Skin epidermis (tissue), 12 donors: ENCODE data around the gene MAML2.
A peak's percentile ranks its signal among the peaks of the same experiment; 100 is the strongest.

Experiments used
- H3K27ac ChIP-seq, 21 experiments: fragments of 200-600 bp; sonication (generic) in 11 of 21; one replicate each; pipeline ENCODE4 v1.5.0; 2020; ENCODE audit warnings: mild to moderate bottlenecking in 3 of 21, inconsistent platforms in 2 of 21, moderate library complexity in 2 of 21
- H3K4me3 ChIP-seq, 7 experiments: fragments of 200-600 bp; sonication (generic) in 2 of 7; one replicate each; pipeline ENCODE4 v1.5.0; 2020; ENCODE audit warnings: inconsistent platforms in 2 of 7, mild to moderate bottlenecking in 2 of 7, moderate library complexity in 1 of 7

The MAML2 gene

DNA sequence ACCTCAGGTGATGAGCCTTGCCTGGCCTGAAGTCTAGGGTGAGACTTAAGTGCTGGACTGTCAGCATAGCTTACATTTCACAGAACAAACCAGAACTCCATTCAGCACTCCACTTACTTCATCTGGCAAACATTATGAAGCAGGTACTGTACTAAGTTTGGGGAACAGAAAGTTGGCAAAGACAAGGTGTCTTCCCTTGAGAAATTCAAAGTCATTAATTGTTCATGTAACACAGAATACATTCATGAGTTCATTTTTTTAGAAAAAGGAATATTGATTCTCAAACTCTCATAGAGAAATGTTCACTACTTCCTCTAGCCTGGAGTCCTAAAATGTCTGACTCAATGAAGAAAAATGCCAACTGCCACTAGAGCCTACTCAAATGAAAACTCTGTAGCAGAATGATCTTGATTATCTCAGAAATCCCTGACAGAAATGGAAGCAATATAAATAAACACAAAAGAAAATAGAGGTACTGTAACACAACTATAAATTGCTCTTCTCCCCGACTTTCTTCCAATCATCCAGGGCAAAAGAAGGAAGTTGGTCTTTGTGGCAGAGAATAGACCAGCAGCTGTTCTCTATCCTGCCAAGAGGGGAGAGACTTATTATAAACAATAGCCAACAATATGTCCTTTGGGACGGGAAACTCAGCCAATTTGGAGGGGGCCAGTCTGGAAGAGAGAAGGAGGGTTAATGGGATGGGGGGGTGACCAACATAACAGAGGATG lies 289.9 kb downstream of the MAML2 start:
- Histone ChIP-seq H3K27ac (peak overlapping the region in 2 of 21 experiments; percentile 39 to 70), H3K4me3 (no peak overlapping the region)

DNA sequence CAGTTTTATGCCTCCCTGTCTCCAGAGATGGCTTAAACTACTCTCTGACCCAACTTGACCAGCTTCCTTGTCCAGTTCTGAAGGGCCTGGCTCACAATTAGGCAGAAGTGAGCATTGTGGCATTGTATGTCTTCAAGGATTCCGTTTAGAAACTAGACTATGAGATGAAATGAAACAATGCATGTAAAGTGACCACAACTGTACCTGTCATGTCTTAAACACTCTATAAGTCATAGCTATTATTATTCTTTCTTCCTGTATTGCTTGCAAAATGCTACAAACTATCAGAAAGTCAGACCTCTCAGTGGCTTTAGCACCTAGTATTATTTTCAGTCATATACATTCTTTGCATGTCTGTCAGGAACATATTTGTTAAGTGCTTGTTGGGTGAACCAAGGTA lies 291.2 kb downstream of the MAML2 start:
- Histone ChIP-seq H3K4me3 (no peak overlapping the region), H3K27ac (no peak overlapping the region)

DNA sequence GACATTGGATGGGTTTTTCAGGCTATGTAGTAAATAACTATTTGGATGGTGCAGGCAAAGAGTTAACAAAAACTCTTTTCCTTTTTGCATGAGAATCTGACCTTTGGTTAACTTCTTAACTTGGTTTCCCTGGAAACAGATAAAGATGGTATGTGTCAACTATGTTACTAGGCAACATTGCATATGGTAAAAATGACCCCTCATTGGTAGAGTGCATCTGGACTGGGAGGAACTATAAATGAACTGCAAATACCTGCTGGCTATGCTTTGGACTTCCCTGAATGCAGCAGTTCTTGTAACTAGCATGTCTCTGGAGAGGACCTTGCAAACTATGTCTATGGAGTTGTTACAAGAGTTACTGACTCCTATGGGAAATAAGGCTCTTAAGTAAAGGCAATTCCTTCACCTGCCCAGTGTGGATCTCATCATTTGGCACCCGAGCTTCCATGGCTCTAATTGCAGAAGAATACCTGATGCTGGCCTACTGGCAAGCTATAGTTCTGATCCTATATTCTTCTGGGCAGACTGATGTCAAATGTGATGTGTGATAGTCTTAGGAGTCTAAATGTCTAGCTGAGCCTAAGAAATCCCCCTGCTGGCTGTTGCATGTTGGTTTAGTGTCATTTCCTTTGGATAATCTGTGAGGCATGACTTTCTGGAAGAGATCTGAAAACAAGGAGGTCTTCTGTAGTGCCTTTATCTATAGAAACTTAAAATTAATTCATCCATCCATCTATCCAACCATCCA lies 292.4 kb downstream of the MAML2 start:
- Histone ChIP-seq H3K27ac (no peak overlapping the region), H3K4me3 (no peak overlapping the region)

DNA sequence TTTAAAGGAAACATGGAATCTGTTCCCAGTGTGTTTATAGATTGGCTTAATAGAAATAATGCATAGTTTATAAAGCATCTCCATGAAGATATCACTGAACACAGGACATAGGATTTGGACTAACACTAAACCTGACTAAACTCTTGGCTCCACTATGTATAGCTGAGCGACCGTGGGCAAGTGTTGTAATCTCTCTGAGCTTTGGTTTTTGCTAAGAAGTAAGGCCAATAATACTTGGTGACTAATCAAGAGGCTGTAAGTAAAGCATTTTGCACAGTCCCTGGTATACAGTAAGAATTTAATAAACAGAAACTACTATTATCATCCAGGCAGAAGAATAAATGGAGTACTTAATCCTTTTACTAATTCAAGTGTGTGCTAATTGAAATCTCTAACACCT lies 293.6 kb downstream of the MAML2 start:
- H3K4me3 ChIP-seq = no peak overlapping the region
- H3K27ac ChIP-seq = no peak overlapping the region

DNA sequence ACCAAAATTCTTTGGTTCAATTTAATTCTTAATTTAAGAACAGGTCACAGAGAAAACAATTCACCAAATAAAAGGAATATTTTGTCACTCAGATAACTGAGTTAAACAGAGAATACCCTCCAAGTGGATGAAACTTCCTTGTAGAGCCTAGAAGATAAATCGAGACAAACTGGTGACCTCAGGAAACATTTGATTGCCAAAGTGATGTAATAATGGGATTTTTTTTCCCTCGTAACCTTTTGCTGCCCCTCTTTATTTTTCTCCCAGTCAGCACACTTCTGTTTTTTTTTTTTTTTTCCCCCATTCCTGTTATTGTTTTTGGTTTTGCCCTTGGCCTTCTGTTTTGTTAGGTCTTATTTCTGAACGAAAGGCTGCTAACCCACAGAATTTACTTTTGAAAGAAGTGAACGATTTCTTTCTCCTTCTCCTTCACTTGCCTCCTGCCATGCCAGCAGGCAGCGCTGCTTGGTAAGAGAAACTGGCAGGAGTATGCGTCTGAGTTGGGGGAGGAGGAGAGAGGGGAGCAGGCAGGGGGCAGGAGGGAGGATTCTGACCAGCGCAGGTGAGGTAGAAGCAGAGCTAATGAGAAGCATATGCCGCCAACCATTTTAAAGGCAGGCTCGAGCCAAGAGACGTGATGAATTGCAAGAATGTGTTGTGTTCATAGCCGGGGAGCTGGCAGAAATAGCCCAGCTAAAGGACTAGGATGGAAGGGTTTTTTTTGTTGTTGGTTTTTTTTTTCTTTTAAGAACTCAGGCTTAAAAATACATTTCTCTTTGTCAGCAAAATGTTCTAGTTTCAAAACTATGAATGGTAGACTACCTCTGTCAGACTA lies 297.2 kb downstream of the MAML2 start:
- H3K4me3 ChIP-seq = no peak overlapping the region
- peak overlapping the region in 9 of 21 experiments; percentile 20 to 76 (median 45) for H3K27ac ChIP-seq

DNA sequence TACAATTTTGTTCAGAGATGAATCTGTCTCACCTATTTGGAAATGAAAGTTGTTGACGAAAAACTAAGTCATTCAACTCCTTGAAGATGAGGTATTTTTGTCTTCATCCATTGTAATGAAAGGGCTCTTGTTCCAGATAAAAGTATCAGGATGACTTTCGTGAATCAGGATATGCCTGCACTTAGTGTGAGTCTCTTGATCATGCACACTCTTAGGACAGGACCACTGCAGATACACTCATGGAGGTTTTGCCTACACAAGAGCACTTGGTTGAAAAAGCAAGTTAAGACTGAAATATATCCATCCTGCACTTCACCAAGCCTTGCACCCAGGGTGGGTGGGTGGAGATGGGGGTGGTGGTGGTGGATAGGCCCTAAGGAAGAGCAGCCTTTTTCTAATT lies 298.2 kb downstream of the MAML2 start:
- H3K4me3 ChIP-seq = no peak overlapping the region
- no peak overlapping the region for H3K27ac ChIP-seq

DNA sequence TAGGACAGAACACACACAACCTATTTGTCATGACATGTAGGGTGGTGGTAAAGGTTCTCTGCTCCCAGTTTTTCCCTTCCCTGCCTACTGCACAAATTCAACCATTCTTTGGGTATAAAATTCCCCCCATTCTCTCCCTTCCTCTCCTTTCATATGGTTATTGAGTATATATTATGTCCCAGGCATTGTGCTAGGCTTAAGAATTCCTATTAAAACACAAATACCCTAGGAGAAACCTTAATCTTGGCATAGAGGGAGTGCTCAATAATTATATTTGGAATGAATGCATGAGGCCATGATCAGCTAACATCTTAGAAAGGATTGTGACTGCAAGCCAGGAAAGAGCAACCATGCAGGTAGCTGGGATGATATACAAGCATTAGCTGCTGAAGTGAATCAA lies 298.7 kb downstream of the MAML2 start:
- H3K4me3 ChIP-seq = no peak overlapping the region
- H3K27ac ChIP-seq = no peak overlapping the region

DNA sequence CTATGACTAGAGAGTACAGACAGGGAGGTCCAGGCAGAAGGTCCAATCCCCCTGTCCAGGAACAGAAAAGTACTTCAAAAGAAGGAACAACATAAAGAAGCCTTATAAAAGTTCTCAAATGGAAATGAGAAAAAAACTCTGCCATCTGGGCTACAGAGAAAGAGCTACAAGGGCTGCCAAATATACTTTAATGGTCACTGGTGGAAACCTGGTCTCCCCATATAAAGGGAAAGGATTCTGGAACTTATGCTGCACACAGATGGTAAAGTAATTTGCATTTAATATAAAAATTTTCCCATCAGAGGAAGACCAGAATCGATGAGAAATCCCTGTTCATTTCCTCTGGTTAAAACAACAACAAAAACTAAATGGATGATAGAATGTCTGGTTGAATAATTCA lies 299.7 kb downstream of the MAML2 start:
- no peak overlapping the region for H3K27ac ChIP-seq
- no peak overlapping the region for H3K4me3 ChIP-seq

DNA sequence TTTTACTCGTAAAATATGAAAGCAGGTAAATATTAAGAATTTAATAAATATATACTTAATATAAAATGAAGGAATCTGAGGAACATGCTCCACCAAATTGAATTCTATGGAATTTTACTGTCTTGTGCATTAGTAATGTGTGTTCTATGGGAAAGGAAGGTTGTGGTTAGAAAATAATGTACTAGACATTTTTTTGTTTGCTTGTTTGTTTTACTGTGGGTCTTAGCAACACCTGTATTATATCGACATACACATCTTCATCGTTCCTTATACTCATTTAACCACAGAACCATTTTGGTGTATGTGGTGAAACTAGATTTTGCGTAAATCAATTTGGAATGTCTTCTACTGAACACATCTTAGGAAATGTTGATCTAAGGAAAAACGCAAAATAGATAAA lies 304.9 kb downstream of the MAML2 start:
- peak overlapping the region in 5 of 21 experiments; percentile 14 to 47 (median 19) for H3K27ac ChIP-seq
- no peak overlapping the region for H3K4me3 ChIP-seq

DNA sequence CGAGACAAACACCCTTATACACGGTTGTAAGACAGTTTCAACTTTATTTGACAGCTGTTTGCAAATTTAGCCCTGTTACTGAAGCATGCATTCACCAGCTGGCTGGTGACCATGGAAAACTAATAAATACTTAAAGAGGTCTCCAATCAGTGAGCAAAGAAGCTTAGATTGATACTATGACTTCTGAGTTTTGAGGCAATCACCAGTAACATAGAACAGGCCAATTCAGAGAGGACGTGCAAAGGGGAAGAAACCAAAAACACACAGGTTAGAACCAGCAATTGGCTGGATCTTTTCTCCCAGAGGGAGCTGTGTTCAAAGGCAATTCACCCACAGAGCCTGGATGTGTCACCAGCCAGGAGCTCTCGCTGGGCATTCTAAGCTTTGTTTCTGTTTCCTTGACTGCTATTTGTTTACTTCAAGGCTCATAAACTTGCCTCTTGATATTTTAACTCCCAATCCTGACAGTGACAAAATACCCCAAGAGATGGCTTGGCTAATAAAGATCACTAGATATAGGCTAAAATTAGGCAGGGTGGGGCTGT lies 305.5 kb downstream of the MAML2 start:
- H3K4me3 ChIP-seq = no peak overlapping the region
- H3K27ac ChIP-seq = peak overlapping the region in 7 of 21 experiments; percentile 10 to 47 (median 19)

DNA sequence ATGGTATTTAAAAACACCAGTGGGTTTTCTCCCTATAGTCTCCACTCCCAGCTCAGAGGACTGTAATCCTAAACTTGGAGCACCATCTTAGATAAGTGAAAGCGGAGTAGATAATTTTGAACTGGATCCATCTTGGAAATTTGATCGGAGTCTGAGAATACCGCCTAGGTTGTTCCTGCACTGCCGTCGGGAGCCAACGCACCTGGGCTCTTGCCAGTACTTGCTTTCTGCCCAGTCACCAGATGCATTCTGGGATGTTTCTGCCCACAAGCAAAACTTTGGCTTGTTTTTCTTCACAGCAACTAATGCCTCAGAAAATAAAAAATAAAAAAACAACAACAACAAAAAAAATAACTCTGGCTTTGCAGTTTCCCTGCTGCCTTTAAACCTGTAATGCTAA lies 306.1 kb downstream of the MAML2 start:
- H3K27ac ChIP-seq = peak overlapping the region in 4 of 21 experiments; percentile 10 to 47 (median 16)

DNA sequence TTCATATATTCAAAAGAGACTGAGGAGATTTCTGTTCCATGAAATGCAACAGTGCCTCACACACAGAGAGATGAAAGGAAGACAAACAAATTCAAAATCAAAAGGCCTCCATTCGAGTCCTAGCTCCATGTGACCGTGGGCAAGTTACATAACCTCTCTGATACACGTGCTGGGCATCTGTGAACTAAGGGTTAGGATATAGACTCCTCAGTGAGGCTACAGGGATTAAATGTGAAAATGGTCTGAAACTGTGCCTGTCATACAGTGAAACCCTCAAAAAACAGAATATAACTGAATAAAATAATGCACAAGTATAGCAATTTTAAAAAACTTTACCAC lies 307.3 kb downstream of the MAML2 start:
- no peak overlapping the region for H3K4me3 ChIP-seq
- peak overlapping the region in 4 of 21 experiments; percentile 2 to 43 (median 16) for H3K27ac ChIP-seq

More for the DNA sequence above, 306.1 kb downstream of the MAML2 start:
- no peak overlapping the region for H3K4me3 ChIP-seq

DNA sequence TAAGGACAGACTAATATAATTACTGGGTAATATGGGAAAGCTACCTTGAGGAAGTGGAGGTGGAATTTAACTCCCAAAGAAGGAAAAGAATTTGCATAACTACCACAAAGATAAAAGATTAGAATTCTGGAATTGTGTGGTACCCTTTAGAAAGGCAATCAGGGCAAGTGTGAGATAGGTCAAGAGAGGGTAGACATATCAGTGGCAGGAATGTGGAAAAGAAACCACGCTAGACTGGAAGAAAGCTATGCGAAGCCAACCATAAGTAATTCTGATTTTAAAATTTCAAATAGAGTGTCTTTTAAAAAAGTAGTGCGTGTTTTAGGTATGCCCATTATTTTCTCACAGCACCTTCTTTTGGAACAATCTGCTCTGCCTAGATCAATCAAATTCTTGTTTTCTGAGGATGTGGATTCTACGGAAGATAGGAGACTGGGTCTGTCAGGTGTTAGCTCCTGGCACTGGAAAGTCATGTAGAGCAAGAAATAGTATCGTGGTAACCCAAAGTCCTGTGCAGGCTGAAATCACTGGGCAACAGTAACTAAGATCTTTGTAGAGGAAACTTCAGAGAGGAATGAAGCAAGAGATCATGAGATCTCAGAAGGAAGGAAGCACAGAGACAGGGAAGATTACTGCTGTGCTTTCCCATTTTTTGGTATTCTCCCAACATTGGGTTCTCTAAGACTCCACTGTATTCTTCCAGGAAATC lies 307.8 kb downstream of the MAML2 start:
- H3K27ac ChIP-seq = peak overlapping the region in 5 of 21 experiments; percentile 2 to 43 (median 5)
- no peak overlapping the region for H3K4me3 ChIP-seq

DNA sequence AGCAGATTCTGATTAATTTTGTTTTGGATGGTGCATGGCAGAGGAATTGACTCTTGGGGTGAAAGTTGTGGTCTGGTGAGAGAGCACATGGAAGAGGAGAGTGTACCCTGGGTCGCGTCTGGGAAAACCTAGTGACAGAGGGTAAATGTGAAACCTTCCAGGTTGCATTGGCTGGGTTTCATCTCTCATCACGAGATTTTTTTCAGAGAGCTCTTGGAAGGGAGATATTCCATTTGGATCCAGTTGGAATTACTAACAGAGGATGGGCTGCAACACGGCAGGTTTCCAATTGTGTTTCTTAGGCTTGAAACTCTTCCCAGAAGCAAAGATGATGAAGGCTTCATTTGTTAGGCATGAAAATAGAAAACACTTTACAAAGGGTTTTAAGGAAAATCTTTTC lies 309.4 kb downstream of the MAML2 start:
- Histone ChIP-seq H3K4me3 (no peak overlapping the region), H3K27ac (peak overlapping the region in 3 of 21 experiments; percentile 3 to 15 (median 14))

DNA sequence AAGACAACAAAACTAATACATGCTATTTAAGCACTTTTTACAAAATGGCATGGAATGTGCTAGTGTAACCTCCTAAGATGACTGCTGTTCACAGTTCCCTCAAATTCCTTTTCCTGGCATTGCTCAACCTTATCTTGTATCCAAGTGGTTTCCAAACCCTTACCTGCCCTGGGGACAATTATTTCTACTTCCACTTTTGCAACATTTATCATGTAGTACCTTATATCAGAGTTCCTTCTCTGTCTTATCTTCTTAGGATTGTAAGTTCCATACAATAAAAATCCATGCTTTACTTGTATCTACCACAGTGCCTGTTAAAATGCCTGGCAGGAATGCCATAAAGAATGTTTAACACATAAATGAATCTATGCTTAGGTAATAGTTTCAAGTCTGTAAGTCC lies 309.9 kb downstream of the MAML2 start:
- peak overlapping the region in 1 of 21 experiments; percentile 15 for H3K27ac ChIP-seq

DNA sequence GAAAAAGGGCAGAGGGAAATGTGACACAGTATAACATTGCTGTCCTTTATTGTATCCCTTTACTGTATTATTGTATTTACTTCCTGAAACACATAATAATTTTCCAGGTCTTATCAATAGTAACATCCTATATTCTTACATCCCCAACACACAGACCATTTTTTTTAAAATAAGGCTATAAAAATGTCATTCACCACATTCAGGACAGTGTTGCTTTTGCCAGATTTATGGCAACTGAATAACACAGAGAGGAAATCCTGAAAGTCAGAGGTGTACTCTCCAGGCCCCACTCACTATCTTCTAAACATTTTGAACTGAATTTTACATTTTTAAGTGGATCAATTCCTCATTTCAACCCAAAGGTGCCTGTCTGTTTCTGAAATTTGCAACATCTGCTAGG lies 314.2 kb downstream of the MAML2 start:
- H3K4me3 ChIP-seq = no peak overlapping the region
- no peak overlapping the region for H3K27ac ChIP-seq

More for the DNA sequence above, 309.9 kb downstream of the MAML2 start:
- no peak overlapping the region for H3K4me3 ChIP-seq

DNA sequence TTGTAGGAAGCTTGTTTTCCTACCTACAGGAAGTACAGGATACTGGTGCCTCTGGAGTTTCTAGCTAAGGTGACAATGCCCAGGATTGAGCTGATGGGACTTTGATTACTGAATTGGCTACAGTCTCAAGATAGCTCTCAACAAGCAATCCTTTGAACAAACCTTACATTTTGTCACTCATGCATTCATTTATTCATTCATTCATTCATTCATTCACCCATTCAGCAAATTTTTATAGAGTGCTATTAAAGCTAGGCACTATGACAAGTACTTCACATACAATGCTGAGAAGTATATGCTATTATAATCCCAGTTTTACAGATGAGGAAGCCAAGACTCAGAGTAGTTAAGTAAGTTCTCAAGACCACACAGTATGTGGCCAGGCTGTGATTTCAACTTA lies 316.0 kb downstream of the MAML2 start:
- Histone ChIP-seq H3K4me3 (no peak overlapping the region), H3K27ac (no peak overlapping the region)

DNA sequence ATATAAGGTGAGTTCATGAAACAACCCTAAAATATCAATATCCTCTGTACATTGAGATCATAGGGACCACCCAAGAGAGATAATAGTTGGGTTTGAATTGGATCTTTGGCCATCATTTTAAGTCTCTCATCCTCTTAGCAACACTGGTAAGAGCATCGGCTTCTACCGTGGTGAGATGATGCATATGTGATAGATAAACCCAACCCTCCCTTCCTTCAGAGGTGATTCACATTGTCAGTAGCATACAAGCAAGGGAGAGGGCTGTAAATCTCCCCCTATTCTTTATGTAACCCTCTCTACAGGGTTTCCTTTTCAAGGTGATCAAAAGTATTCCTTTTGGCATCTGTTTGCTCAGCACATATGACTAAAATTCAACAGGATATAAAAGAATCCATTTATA lies 316.7 kb downstream of the MAML2 start:
- no peak overlapping the region for H3K4me3 ChIP-seq

DNA sequence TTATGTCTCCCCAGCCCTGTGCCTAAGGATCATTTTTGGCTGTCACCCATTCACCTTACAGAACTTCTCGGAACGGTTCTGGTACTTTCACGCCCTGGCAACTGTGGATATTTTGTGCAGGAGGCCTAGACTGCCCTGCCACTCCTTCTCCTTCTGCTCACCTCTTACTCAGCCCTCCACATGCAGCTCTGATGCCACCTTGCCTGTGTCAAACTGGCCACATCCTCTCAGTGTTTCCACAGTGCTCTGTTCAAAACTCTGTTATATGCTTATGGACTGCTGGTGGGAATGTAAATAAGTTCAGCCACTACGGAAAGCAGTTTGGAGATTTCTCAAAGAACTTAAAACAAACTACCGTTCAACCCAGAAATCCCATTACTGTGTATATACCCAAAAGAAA lies 318.3 kb downstream of the MAML2 start:
- no peak overlapping the region for H3K4me3 ChIP-seq
- no peak overlapping the region for H3K27ac ChIP-seq

More for the DNA sequence above, 316.7 kb downstream of the MAML2 start:
- no peak overlapping the region for H3K27ac ChIP-seq
